ENCODE results near the gene GABRR2. TPM values are rescaled to one million over a fixed set of nuclear protein-coding genes. Genes with fewer than 3 reads are reported as not detected.

The GABRR2 gene
- total RNA-seq (1 to 10 TPM in 1 of 2 donors, under 1 TPM in 1; 0.37 to 1.7 TPM), polyA plus RNA-seq (under 1 TPM; 0.10 to 0.32 TPM)

DNA sequence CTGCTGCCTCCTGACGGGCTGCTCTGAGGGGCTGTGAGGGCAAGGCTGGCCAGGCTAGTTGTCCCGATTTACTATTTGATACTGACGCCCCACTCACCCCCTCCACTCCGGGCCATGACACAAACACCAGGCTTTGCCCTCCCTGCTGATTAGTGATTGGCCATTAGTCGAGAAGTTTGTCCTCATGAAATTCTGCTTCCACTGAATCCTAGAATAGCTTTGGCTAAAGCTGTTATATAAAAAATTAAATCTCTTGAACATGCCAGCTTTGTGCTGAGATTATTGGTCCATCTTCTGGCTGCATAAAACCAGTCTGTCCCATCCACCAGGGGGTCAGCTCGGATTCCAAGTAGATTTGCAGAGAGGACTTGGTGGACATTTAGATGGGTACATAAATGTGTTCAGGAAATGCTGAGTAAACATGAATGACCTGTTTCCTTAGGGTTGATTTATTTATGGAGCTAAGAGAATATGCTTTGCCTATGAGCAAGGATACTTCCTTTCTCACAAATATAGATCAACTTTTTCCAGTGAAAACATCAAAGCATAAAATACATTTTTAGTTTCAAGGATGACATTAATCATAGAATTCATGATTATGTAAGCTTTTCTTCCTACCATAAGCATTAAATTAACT lies at the start of gene GABRR2:
Gene GABRR2, minus strand, starts transcription at position 51 of the 637 bp plus-strand sequence. CDS start 134 bp downstream, outside the sequence.
- no peak within 1 kb of the TSS for H3K9ac ChIP-seq (ENCODE audit: low read depth in 1 of 2, low read length in 2 of 2)
- DNase-seq (ENCODE audit: low spot score), result no peak

DNA sequence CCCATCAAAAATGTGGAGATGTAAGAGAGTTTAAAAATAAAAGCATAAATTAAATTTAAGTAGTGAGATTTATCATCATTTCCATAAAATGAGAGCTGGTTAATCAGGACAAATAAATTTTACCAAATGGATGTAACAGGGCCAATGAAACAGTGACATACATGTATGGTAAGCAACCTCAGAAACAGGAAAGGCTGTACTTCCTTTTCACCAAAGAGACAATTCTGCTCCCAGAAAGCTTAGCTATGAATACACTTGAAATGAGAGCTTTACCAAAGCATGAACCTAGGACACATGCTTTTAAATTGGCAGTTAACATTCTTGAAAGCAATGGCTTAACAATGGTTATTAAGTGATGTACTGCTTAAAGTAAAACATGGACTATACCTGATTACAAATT lies 49.5 kb upstream of the GABRR2 start:
- H3K27ac ChIP-seq (ENCODE audit: low read depth in 1 of 2, low read length in 2 of 2), result no peak overlapping the region
- H3K9me3 ChIP-seq (ENCODE audit: control insufficient read depth in 4 of 4, low read length in 3 of 4), result no peaks in the 10 kb centered on the region
- peaks cover 0 to 7% (median 2%) of the 10 kb centered on the region in 4 donors for H3K4me1 ChIP-seq (ENCODE audit: control insufficient read depth in 4 of 4, insufficient read depth in 4 of 4, low read length in 3 of 4)

More for the DNA sequence above, at the start of gene GABRR2:
- H3K36me3 ChIP-seq (ENCODE audit: control insufficient read depth in 4 of 4, insufficient read depth in 3 of 4, low read depth in 1 of 4, low read length in 3 of 4), result no peaks in the 10 kb centered on the region
- no peak within 1 kb of the TSS for H3K27ac ChIP-seq (ENCODE audit: low read depth in 1 of 2, low read length in 2 of 2)
- no peak within 1 kb of the TSS for H3K4me3 ChIP-seq (ENCODE audit: low read depth in 1 of 3, low read length in 3 of 3)
- no peaks in the 10 kb centered on the region for H3K4me1 ChIP-seq (ENCODE audit: control insufficient read depth in 4 of 4, insufficient read depth in 4 of 4, low read length in 3 of 4)
- 92% methylated on average over 6 of the region's 6 CpGs for WGBS
- H3K9me3 ChIP-seq (ENCODE audit: control insufficient read depth in 4 of 4, low read length in 3 of 4), result no peaks in the 10 kb centered on the region
- no peaks in the 10 kb centered on the region for H3K27me3 ChIP-seq (ENCODE audit: control insufficient read depth in 4 of 4, insufficient read depth in 4 of 4, low read length in 3 of 4)
- TF ChIP-seq EGR1 (IDR thresholded peaks at IDR 0.05; ENCODE audit: low read depth in 2 of 2), result no peak

DNA sequence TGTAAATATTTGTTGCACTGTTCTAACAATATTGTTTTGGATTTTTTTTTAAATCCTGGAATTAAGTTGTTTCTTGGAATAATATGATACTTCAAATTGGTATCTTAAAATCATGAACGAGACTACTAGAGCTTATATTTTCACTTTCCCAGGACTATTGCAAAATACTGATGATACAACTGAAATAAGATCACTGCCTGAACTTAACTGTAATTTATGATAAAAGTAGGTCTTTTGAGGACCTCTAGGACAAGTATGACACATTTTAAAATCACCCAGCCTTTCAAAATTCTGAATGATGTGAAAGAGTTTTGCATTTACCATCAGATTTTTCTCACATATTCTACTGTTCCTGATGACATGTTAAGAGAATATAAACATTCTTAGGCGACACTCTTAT lies 46.1 kb upstream of the GABRR2 start:
- no peak overlapping the region for H3K9ac ChIP-seq (ENCODE audit: low read depth in 1 of 2, low read length in 2 of 2)
- DNase-seq (ENCODE audit: low spot score), result no peak
- H3K27me3 ChIP-seq (ENCODE audit: control insufficient read depth in 4 of 4, insufficient read depth in 4 of 4, low read length in 3 of 4), result no peaks in the 10 kb centered on the region
- peaks cover 0 to 3% (median 0%) of the 10 kb centered on the region in 4 donors for H3K4me1 ChIP-seq (ENCODE audit: control insufficient read depth in 4 of 4, insufficient read depth in 4 of 4, low read length in 3 of 4)
- no peaks in the 10 kb centered on the region for H3K36me3 ChIP-seq (ENCODE audit: control insufficient read depth in 4 of 4, insufficient read depth in 3 of 4, low read depth in 1 of 4, low read length in 3 of 4)
- 91% methylated on average over 2 of the region's 2 CpGs for WGBS
- H3K9me3 ChIP-seq (ENCODE audit: control insufficient read depth in 4 of 4, low read length in 3 of 4), result no peaks in the 10 kb centered on the region
- H3K4me3 ChIP-seq (ENCODE audit: low read depth in 1 of 3, low read length in 3 of 3), result no peak overlapping the region
- H3K27ac ChIP-seq (ENCODE audit: low read depth in 1 of 2, low read length in 2 of 2), result no peak overlapping the region
- TF ChIP-seq TAF1 (conservative IDR thresholded peaks at IDR 0.05) (no peak), EGR1 (IDR thresholded peaks at IDR 0.05; ENCODE audit: low read depth in 2 of 2) (no peak), HNF4A (conservative IDR thresholded peaks at IDR 0.05) (no peak), GABPA (IDR thresholded peaks at IDR 0.05 in 1 of 2, conservative IDR thresholded peaks at IDR 0.05 in 1 of 2) (no peak), RAD21 (IDR thresholded peaks at IDR 0.05) (no peak), RXRA (IDR thresholded peaks at IDR 0.05) (no peak)
- TF ChIP-seq, protein P1, sequence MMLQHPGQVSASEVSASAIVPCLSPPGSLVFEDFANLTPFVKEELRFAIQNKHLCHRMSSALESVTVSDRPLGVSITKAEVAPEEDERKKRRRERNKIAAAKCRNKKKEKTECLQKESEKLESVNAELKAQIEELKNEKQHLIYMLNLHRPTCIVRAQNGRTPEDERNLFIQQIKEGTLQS (IDR thresholded peaks at IDR 0.05), result no peak
- TF ChIP-seq, protein P2, sequence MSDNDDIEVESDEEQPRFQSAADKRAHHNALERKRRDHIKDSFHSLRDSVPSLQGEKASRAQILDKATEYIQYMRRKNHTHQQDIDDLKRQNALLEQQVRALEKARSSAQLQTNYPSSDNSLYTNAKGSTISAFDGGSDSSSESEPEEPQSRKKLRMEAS (IDR thresholded peaks at IDR 0.05), result no peak
- TF ChIP-seq, protein P3, sequence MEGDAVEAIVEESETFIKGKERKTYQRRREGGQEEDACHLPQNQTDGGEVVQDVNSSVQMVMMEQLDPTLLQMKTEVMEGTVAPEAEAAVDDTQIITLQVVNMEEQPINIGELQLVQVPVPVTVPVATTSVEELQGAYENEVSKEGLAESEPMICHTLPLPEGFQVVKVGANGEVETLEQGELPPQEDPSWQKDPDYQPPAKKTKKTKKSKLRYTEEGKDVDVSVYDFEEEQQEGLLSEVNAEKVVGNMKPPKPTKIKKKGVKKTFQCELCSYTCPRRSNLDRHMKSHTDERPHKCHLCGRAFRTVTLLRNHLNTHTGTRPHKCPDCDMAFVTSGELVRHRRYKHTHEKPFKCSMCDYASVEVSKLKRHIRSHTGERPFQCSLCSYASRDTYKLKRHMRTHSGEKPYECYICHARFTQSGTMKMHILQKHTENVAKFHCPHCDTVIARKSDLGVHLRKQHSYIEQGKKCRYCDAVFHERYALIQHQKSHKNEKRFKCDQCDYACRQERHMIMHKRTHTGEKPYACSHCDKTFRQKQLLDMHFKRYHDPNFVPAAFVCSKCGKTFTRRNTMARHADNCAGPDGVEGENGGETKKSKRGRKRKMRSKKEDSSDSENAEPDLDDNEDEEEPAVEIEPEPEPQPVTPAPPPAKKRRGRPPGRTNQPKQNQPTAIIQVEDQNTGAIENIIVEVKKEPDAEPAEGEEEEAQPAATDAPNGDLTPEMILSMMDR (IDR thresholded peaks at IDR 0.05; ENCODE audit: low read depth, low read length, missing input control), result no peak
- TF ChIP-seq, protein P4, sequence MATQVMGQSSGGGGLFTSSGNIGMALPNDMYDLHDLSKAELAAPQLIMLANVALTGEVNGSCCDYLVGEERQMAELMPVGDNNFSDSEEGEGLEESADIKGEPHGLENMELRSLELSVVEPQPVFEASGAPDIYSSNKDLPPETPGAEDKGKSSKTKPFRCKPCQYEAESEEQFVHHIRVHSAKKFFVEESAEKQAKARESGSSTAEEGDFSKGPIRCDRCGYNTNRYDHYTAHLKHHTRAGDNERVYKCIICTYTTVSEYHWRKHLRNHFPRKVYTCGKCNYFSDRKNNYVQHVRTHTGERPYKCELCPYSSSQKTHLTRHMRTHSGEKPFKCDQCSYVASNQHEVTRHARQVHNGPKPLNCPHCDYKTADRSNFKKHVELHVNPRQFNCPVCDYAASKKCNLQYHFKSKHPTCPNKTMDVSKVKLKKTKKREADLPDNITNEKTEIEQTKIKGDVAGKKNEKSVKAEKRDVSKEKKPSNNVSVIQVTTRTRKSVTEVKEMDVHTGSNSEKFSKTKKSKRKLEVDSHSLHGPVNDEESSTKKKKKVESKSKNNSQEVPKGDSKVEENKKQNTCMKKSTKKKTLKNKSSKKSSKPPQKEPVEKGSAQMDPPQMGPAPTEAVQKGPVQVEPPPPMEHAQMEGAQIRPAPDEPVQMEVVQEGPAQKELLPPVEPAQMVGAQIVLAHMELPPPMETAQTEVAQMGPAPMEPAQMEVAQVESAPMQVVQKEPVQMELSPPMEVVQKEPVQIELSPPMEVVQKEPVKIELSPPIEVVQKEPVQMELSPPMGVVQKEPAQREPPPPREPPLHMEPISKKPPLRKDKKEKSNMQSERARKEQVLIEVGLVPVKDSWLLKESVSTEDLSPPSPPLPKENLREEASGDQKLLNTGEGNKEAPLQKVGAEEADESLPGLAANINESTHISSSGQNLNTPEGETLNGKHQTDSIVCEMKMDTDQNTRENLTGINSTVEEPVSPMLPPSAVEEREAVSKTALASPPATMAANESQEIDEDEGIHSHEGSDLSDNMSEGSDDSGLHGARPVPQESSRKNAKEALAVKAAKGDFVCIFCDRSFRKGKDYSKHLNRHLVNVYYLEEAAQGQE (IDR thresholded peaks at IDR 0.05), result no peak

More for the DNA sequence above, 49.5 kb upstream of the GABRR2 start:
- Histone ChIP-seq H3K9ac (ENCODE audit: low read depth in 1 of 2, low read length in 2 of 2) (no peak overlapping the region), H3K27me3 (ENCODE audit: control insufficient read depth in 4 of 4, insufficient read depth in 4 of 4, low read length in 3 of 4) (no peaks in the 10 kb centered on the region), H3K4me3 (ENCODE audit: low read depth in 1 of 3, low read length in 3 of 3) (no peak overlapping the region), H3K36me3 (ENCODE audit: control insufficient read depth in 4 of 4, insufficient read depth in 3 of 4, low read depth in 1 of 4, low read length in 3 of 4) (no peaks in the 10 kb centered on the region)
- TF ChIP-seq JUND (IDR thresholded peaks at IDR 0.05) (no peak), HNF4G (IDR thresholded peaks at IDR 0.05) (no peak), FOXA2 (IDR thresholded peaks at IDR 0.05) (no peak), GABPA (IDR thresholded peaks at IDR 0.05 in 1 of 2, conservative IDR thresholded peaks at IDR 0.05 in 1 of 2) (no peak), NR2F2 (IDR thresholded peaks at IDR 0.05) (no peak), FOXA1 (IDR thresholded peaks at IDR 0.05) (no peak), HNF4A (conservative IDR thresholded peaks at IDR 0.05) (no peak)
- TF ChIP-seq, protein P3 (IDR thresholded peaks at IDR 0.05; ENCODE audit: low read depth, low read length, missing input control), result no peak
- TF ChIP-seq, protein P5, sequence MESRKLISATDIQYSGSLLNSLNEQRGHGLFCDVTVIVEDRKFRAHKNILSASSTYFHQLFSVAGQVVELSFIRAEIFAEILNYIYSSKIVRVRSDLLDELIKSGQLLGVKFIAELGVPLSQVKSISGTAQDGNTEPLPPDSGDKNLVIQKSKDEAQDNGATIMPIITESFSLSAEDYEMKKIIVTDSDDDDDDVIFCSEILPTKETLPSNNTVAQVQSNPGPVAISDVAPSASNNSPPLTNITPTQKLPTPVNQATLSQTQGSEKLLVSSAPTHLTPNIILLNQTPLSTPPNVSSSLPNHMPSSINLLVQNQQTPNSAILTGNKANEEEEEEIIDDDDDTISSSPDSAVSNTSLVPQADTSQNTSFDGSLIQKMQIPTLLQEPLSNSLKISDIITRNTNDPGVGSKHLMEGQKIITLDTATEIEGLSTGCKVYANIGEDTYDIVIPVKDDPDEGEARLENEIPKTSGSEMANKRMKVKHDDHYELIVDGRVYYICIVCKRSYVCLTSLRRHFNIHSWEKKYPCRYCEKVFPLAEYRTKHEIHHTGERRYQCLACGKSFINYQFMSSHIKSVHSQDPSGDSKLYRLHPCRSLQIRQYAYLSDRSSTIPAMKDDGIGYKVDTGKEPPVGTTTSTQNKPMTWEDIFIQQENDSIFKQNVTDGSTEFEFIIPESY (IDR thresholded peaks at IDR 0.05), result no peak
- no peak for DNase-seq (ENCODE audit: low spot score)
